Measurements from ENCODE around the gene SARM1.

GRCh38 chr17:28370744-28371103, 770 bp upstream of the SARM1 start:
- TF ChIP-seq CTCF (IDR thresholded peaks at IDR 0.05; ENCODE audit: poor library complexity) (no peak), EZH2phosphoT487 (IDR thresholded peaks at IDR 0.05; ENCODE audit: low read depth, severe bottlenecking, unreplicated experiment) (no peak)
